Measurements from ENCODE around the gene TAF11L10.
"Not testable (repeated sequence)": the region's sequence is repeated elsewhere in the genome, so short reads cannot be mapped to it uniquely, and the experiment has no call there.

TAF11L10 gene

GRCh38 chr5:17597728-17598127 is at the start of gene TAF11L10:
TAF11L10 (minus strand) TSS chr5:17597828.
- not testable (repeated sequence) for DNase-seq (ENCODE audit: low read depth)

DNA sequence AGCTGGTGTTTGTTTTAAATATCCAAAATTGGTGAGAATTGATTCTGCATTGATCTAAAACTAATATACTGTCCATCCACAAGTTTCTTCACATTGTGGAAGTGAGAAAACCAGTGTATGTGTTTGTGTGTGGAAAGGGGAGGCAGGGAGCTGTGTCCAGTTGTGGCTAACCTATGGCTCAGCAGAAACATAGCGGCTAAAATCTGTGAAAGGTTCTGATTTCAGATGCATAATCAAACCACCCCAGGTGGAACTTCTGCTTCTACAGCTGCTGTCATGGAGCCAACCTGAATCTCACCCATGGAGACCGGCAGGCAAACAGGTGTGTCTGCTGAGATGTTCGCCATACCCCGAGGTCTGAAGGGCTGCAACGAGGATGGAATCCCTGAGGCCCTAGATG is 36.5 kb upstream of the TAF11L10 start, which contains the start of gene TAF11L14:
TSS of gene TAF11L14 (plus strand) at position 301 of the 400 bp plus-strand sequence.
- DNase-seq (ENCODE audit: low read depth): no peak

GRCh38 chr5:17631788-17632187 is 34.2 kb upstream of the TAF11L10 start, which contains the start of gene TAF11L13:
TAF11L13 (plus strand) TSS chr5:17632088.
- DNase-seq (ENCODE audit: low read depth): not testable (repeated sequence)

DNA sequence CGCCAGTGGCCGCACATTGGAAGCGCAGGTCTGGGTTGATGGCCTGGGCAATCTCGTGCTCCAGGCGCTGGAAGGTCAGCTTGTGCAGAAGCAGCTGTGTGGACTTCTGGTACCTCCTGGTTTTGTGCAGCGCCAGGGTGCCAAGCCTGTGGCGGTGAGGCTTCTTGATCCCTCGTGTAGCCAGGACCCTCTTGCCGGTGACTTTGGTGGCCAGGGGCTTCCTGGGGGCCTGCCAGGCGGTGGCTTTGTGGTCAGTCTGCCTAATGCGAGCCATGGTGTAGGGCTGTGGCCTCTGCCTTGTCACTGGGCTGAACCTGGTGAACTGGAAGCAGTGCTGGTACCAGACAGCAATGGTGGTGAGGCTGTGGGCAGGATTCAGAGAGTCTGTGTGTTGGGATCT is 28.1 kb upstream of the TAF11L10 start:
- DNase-seq (ENCODE audit: low read depth): no peak

- DNase-seq (ENCODE audit: low read depth): no peak
Observed at GRCh38 chr5:17620627-17621026, 23.0 kb upstream of the TAF11L10 start.

DNA sequence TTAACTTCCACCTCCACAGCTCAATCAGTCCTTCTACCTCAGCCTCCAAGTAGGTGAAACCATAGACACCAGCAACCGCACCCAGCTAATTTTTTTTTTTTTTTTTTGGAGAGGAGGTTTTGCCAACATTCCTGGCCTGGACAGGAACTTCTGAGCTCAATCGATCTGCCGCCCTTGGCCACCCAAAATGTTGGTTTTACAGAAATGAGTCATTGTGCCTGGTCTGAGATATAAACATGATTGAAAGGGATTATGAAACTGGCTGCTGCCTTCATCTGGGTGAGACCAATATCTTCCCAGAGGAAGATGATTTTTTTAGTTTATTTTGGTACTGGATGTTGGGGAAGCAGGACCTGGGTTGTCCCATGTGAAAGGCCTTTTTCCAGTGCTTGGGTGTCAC is 21.7 kb upstream of the TAF11L10 start:
- DNase-seq (ENCODE audit: low read depth): no peak

- no peak for DNase-seq (ENCODE audit: low read depth)
Observed at GRCh38 chr5:17614872-17615605, 17.4 kb upstream of the TAF11L10 start.

- not testable (repeated sequence) for DNase-seq (ENCODE audit: low read depth)
Observed at GRCh38 chr5:17610092-17610491, 12.5 kb upstream of the TAF11L10 start, which contains the start of gene TAF11L12. TAF11L12 (plus strand) TSS chr5:17610392.

GRCh38 chr5:17607461-17607860 is 9.8 kb upstream of the TAF11L10 start:
- not testable (repeated sequence) for DNase-seq (ENCODE audit: low read depth)

GRCh38 chr5:17604951-17605350 is 7.3 kb upstream of the TAF11L10 start:
- no peak for DNase-seq (ENCODE audit: low read depth)

DNA sequence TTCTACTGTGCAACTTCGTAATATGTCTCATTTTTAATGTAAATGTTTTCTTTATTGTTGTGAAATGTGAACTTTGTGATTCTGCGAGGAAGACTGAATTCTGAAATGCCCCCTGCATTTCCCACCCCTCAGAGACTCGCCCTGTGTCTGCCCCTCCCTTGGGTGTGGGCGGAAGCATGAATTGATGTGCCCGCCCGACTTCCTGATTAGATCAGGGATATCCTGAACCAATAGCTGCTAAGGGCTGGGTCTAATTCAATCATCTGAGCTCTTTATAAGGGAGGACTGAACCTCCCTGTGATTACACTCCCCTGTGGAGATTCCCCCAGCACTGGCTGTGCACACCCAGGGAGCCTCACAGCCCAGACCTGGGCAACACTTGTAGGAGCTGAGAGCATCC is 6.3 kb upstream of the TAF11L10 start, which contains the start of gene TAF11L11:
TSS of gene TAF11L11 (plus strand) at position 304 of the 400 bp plus-strand sequence.
- not testable (repeated sequence) for DNase-seq (ENCODE audit: low read depth)

GRCh38 chr5:17594255-17594654 is 3.4 kb downstream of the TAF11L10 start, which contains the start of gene TAF11L9:
TAF11L9 (minus strand) TSS chr5:17594394.
- DNase-seq (ENCODE audit: low read depth): not testable (repeated sequence)

DNA sequence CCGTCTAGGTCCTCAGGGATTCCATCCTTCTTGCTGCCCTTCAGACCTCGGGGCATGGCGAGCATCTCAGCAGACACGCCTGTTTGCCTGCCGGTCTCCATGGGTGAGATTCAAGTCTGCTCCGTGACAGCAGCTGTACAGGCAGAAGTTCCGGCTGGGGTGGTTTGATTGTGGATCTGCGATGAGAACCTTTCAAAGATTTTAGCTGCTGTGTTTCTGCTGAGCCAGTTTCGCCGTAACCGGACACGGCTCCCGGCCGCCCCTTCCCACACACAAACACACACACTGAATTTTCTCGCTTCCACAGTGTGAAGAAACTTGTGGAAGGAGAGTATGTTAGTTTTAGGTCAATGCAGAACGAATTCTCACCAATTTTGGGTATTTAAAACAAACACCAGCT is 6.8 kb downstream of the TAF11L10 start, which contains the start of gene TAF11L8:
TSS of gene TAF11L8 (minus strand) at position 101 of the 400 bp plus-strand sequence.
- DNase-seq (ENCODE audit: low read depth): not testable (repeated sequence)

DNA sequence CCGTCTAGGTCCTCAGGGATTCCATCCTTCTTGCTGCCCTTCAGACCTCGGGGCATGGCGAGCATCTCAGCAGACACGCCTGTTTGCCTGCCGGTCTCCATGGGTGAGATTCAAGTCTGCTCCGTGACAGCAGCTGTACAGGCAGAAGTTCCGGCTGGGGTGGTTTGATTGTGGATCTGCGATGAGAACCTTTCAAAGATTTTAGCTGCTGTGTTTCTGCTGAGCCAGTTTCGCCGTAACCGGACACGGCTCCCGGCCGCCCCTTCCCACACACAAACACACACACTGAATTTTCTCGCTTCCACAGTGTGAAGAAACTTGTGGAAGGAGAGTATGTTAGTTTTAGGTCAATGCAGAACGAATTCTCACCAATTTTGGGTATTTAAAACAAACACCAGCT is 12.0 kb downstream of the TAF11L10 start, which contains the start of gene TAF11L7:
TSS of gene TAF11L7 (minus strand) at position 101 of the 400 bp plus-strand sequence.
- DNase-seq (ENCODE audit: low read depth): not testable (repeated sequence)
